PC-9 (cell line): ENCODE measurements around the gene PER1. TPM values are rescaled to one million over a fixed set of nuclear protein-coding genes. Genes with fewer than 3 reads are reported as not detected.

ENCODE experiments used
- Bru-seq: library from RNA; stranded (reverse); fragments of 400-500 nt; gene quantifications from one replicate; lab custom pipeline; 2021; lab: Mats Ljungman, UMichigan
- BruChase-seq, 2 experiments: library from RNA; stranded (reverse); fragments of 400-500 nt; gene quantifications; one replicate each; lab custom pipeline; 2021; lab: Mats Ljungman, UMichigan
- BruUV-seq: library from RNA; stranded (reverse); fragments of 400-500 nt; replicated peaks from 2 replicates; lab custom pipeline; 2021; lab: Mats Ljungman, UMichigan
- CTCF ChIA-PET: fragments of 300-600 bp; sonication (Branson Sonifier 250); formaldehyde crosslinking; loops from one replicate; lab custom pipeline; 2022; ENCODE audit warnings: antibody characterized with exemption; lab: Charles Lee
- POLR2A ChIA-PET: fragments of 300-600 bp; sonication (Branson Sonifier 250); formaldehyde crosslinking; loops from one replicate; lab custom pipeline; 2022; ENCODE audit warnings: antibody characterized with exemption; ENCODE audit not compliant: unreplicated experiment; lab: Charles Lee
- DNase-seq, 2 experiments: peaks; one replicate each; pipeline versions ENCODE4 v3.0.0 to v3.0.0-alpha.2; 2015 to 2022; ENCODE audit warnings: mixed read lengths in 1 of 2
- H2AFZ ChIP-seq: fragments of 200-600 bp; sonication (generic); 2 replicates; pipeline ENCODE4 v1.8.1; 2017; ENCODE audit warnings: antibody characterized with exemption
- H3F3A ChIP-seq: fragments of 200-600 bp; sonication (generic); 2 replicates; pipeline ENCODE4 v1.8.1; 2017; ENCODE audit warnings: antibody characterized with exemption, mild to moderate bottlenecking, low read depth; ENCODE audit not compliant: insufficient read depth
- H3K27ac ChIP-seq: fragments of 200-600 bp; sonication (generic); 2 replicates; pipeline ENCODE4 v1.6.1; 2016; ENCODE audit warnings: mixed run types
- H3K27me3 ChIP-seq: fragments of 200-600 bp; sonication (generic); 2 replicates; pipeline ENCODE4 v1.6.1; 2016; ENCODE audit warnings: low read depth, mixed run types; ENCODE audit not compliant: insufficient read depth
- H3K36me3 ChIP-seq: fragments of 200-600 bp; sonication (generic); 2 replicates; pipeline ENCODE4 v1.6.1; 2016; ENCODE audit warnings: low read depth, mixed run types
- H3K4me1 ChIP-seq: fragments of 200-600 bp; sonication (generic); replicated peaks from 2 replicates; pipeline ENCODE4 v1.6.1; 2016; ENCODE audit warnings: mixed run types; ENCODE audit not compliant: insufficient read depth
- H3K4me2 ChIP-seq: fragments of 200-600 bp; sonication (generic); 2 replicates; pipeline ENCODE4 v1.6.1; 2017; ENCODE audit warnings: mixed run types
- H3K4me3 ChIP-seq: fragments of 200-600 bp; sonication (generic); 2 replicates; pipeline ENCODE4 v1.6.1; 2016; ENCODE audit warnings: mixed run types
- H3K79me2 ChIP-seq: fragments of 200-600 bp; sonication (generic); 2 replicates; pipeline ENCODE4 v1.6.1; 2017; ENCODE audit warnings: low read depth, mixed run types
- H3K9me2 ChIP-seq: fragments of 200-600 bp; sonication (generic); 2 replicates; pipeline ENCODE4 v1.8.1; 2017; ENCODE audit warnings: mild to moderate bottlenecking; ENCODE audit not compliant: insufficient read depth
- H3K9me3 ChIP-seq: fragments of 200-600 bp; sonication (generic); 2 replicates; pipeline ENCODE4 v1.8.1; 2016; ENCODE audit warnings: low read depth; ENCODE audit not compliant: insufficient read depth
- H4K20me1 ChIP-seq: fragments of 200-600 bp; sonication (generic); 2 replicates; pipeline ENCODE4 v1.8.1; 2017; ENCODE audit not compliant: insufficient read depth
- EZH2 ChIP-seq: fragments of 200-600 bp; sonication (generic); IDR thresholded peaks from 2 replicates; pipeline ENCODE4 v1.8.0; 2017; ENCODE audit warnings: antibody characterized with exemption, low read depth
- intact Hi-C: fragments of 100-400 bp; cut with micrococcal nuclease; formaldehyde crosslinking; loops from one replicate; pipeline ENCODE4 v1.10.0; 2022; ENCODE audit not compliant: unreplicated experiment
- long read RNA-seq: library from polyadenylated mRNA; stranded (forward); transcript quantifications from one replicate; pipeline ENCODE4 v2.0.0, GENCODE V29; 2022
- total RNA-seq: library from RNA; stranded (reverse); gene quantifications from 2 replicates; pipeline ENCODE4 v1.2.3, GENCODE V29; 2021
- TF ChIP-seq, protein P1 (sequence below): fragments of 200-600 bp; sonication (generic); conservative IDR thresholded peaks from 2 replicates; pipeline ENCODE4 v1.6.1; 2017; ENCODE audit warnings: mixed run types, antibody characterized with exemption, mild to moderate bottlenecking, moderate library complexity

The PER1 gene
- total RNA-seq (60.2 and 78.7 TPM in 2 replicates), Bru-seq, nascent RNA (percentile 81 among the genes with signal in this experiment), BruChase-seq, experiment 1, labeled RNA remaining after a 2-hour chase (percentile 96 among the genes with signal in this experiment), BruChase-seq, experiment 2, labeled RNA remaining after a 6-hour chase (percentile 96 among the genes with signal in this experiment)
- long read RNA-seq, full-length matches to known transcripts, result 2 of 31 reads
- long read RNA-seq, partial matches to known transcripts, result 17 of 31 reads
- long read RNA-seq, other reads (novel, unspliced or antisense), result 12 of 31 reads

DNA sequence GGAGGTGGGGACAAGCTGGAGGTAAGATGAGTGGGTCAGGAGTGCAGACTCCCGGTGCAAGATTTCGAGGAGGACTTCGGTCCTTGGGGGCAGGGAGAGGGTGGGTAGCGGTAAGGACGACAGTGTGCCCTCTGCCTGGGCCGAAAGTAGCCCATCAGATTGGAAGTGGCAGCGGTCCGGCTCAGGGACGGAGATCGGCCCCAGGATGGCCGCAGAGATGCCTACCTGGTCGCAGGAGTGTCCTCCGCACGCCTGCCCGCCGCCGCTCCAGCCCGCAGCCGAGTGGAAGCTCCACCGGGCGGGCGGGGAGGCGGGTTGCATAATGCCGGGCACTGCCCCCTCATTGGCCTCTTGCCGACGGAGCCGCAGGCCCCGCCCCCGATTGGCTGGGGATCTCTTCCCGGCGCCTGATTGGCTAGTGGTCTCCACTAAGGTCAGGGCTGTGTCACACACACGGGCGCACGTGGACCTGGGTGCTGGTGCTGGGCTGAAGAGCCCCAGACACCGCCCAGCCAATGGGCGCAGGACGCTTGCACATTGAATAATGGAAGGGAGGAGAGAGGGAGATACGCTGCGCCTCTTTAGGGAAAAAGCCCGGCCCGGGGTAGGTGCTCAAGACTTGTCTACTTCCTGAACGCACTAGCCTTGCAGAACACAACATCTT, at the start of gene PER1:
Gene PER1 (minus strand): TSS at position 293 of the 664 bp plus-strand sequence. CDS start 1,698 bp downstream, outside the sequence.
- H3K27ac ChIP-seq, result no peak within 1 kb of the TSS
- no peak for TF ChIP-seq EZH2
- TF ChIP-seq, protein P1, sequence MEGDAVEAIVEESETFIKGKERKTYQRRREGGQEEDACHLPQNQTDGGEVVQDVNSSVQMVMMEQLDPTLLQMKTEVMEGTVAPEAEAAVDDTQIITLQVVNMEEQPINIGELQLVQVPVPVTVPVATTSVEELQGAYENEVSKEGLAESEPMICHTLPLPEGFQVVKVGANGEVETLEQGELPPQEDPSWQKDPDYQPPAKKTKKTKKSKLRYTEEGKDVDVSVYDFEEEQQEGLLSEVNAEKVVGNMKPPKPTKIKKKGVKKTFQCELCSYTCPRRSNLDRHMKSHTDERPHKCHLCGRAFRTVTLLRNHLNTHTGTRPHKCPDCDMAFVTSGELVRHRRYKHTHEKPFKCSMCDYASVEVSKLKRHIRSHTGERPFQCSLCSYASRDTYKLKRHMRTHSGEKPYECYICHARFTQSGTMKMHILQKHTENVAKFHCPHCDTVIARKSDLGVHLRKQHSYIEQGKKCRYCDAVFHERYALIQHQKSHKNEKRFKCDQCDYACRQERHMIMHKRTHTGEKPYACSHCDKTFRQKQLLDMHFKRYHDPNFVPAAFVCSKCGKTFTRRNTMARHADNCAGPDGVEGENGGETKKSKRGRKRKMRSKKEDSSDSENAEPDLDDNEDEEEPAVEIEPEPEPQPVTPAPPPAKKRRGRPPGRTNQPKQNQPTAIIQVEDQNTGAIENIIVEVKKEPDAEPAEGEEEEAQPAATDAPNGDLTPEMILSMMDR, result no peak
- H4K20me1 ChIP-seq, result no peaks in the 10 kb centered on the region; the same call in 1 of the 2 replicates
- peak within 1 kb of the TSS; percentile 60; the same call in 1 of the 2 replicates for H3K4me3 ChIP-seq
- H3K4me1 ChIP-seq, result peaks cover 25% of the 10 kb centered on the region
- no TSS peak for BruUV-seq
- H3K4me2 ChIP-seq, result peak within 1 kb of the TSS; percentile 85
- no peaks in the 10 kb centered on the region for H3K36me3 ChIP-seq
- H3K79me2 ChIP-seq, result 0 out of 2 replicates have a peak, but pooled peaks cover 6% of the 10 kb centered on the region
- H3K9me3 ChIP-seq, result no peaks in the 10 kb centered on the region
- ChIA-PET POLR2A (interaction anchor here (0.6 to 0.9 kb wide), 2 partner anchors 38 to 382 kb away, joined by 4 to 8 read pairs; no protein-coding TSS in a partner anchor), CTCF (no interaction called here)
- H2AFZ ChIP-seq, result peak within 1 kb of the TSS; percentile 74
- peak; percentile 68 to 97 for DNase-seq
- intact Hi-C loops, result no loop called here
- no peaks in the 10 kb centered on the region for H3K9me2 ChIP-seq
- H3F3A ChIP-seq, result peaks cover 15% of the 10 kb centered on the region; the same call in 1 of the 2 replicates
- H3K27me3 ChIP-seq, result no peaks in the 10 kb centered on the region

DNA sequence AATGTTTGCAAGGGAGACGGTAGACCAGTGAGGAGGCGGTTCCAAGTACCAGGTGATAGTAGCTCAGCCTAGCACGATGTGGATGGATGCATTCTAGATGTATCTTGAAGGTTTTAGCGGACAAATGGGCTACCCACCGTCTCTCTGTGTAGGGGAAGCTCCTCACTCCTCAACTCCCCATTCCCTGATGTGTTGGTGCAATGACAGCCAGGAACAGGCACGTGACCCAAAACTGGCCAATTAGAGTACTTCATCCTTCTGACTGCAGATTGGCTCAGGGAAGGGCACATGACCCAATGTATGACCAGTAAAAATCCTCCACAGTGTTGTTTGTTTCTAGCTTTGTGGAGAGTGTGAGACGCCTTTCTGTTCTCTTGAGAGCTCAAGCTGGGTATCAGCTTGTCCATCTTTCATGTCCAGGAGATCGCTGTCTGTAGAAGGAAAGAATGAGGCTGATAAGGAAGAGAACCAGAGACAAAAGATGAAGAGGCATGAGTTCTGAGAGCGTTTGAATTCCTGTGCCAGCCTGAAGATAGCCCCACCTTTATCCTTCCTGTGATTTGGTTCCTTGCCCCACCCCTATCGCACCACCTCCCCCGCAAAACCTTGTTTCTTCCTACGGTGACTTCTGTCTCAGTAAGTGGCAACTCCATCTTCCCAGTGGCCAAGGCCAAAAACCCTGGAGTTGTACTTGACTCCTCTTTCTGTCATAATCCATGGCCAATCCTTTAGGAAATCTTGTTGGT, 40.0 kb upstream of the PER1 start:
- Histone ChIP-seq H3F3A (peaks cover 8% of the 10 kb centered on the region), H4K20me1 (0 out of 2 replicates have a peak, but pooled peaks cover under 1% of the 10 kb centered on the region), H3K27ac (no peak overlapping the region), H3K4me1 (peaks cover 12% of the 10 kb centered on the region), H3K27me3 (no peaks in the 10 kb centered on the region), H2AFZ (no peak overlapping the region), H3K36me3 (no peaks in the 10 kb centered on the region), H3K4me3 (no peak overlapping the region), H3K4me2 (peak overlapping the region; percentile 40), H3K79me2 (peaks cover 11% of the 10 kb centered on the region), H3K9me3 (no peaks in the 10 kb centered on the region), H3K9me2 (no peaks in the 10 kb centered on the region)
- TSS peak; percentile 12 for BruUV-seq
- TF ChIP-seq EZH2, result no peak
- TF ChIP-seq, protein P1, result no peak
- CTCF ChIA-PET, result interaction anchor here (0.6 to 0.7 kb wide), 2 partner anchors 27 to 204 kb away, joined by 3 to 4 read pairs; no protein-coding TSS in a partner anchor
- DNase-seq, result peak; percentile 55 to 66
- intact Hi-C loops, result no loop called here
- POLR2A ChIA-PET, result interaction anchor here (0.9 to 1.2 kb wide), 3 partner anchors 18 to 56 kb away, joined by 3 to 17 read pairs (median 4); partner anchors contain the start of gene AURKB
